NCI-H2196 treated with DMSO at 0.1 percent for 48 hours (cell line): ENCODE data around the gene TYW3.
A peak's percentile ranks its signal among the peaks of the same experiment; 100 is the strongest.

ENCODE experiments used
- DNase-seq: peaks from one replicate; lab custom pipeline; 2025; ENCODE audit not compliant: unreplicated experiment; lab: John Stamatoyannopoulos, UW

Gene TYW3, protein sequence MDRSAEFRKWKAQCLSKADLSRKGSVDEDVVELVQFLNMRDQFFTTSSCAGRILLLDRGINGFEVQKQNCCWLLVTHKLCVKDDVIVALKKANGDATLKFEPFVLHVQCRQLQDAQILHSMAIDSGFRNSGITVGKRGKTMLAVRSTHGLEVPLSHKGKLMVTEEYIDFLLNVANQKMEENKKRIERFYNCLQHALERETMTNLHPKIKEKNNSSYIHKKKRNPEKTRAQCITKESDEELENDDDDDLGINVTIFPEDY

DNA sequence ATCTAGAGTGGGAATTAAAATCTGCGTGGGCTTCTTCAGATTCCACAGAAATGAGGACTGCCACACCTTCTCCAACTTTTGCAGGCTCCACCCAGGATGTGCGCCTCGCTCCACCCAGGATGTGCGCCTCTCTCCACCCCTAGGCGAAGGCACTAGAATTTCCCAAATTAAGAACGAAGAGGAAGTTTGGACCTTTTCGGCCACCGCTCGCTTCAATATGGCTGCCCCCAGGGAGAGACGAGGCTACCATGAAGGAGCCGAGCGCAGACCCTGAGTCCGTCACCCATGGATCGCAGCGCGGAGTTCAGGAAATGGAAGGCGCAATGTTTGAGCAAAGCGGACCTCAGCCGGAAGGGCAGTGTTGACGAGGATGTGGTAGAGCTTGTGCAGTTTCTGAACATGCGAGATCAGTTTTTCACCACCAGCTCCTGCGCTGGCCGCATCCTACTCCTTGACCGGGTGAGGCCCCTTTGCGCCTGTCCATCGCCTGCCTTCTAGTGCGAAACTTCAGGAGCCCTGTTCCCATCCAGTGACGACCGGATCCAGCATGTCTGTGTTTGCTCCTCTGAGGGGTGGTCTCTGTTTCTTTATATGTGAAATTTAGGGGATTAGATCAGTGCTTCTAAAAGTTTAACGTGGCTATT lies at the start of gene TYW3, which contains the start of gene CRYZ:
Gene TYW3, plus strand, starts transcription at position 193 of the 644 bp plus-strand sequence. Its CDS starts 93 bp downstream, at position 286.
Gene CRYZ, minus strand, starts transcription at position 91 of the 644 bp plus-strand sequence. CDS start 8,229 bp downstream, outside the sequence.
- DNase-seq: peak; percentile 36

DNA sequence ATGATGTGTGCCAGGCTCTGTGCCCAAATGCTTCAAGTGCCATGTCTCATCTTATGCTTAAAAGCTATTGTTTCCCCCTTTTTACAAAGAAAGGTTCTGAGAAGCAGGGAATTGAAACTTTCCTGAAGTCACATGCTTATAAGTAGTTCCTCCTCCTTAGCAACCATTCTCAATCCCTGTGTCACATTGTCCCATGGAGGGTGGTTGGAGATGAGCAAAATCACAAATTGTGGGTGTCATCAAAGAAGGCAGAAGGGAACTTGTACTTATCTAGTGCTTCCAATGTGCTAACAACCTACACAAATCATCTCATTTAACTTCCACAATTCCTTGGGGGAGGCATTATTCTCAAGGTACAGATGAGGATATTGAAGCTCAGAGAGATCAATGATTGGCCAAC lies 49.3 kb upstream of the TYW3 start:
- DNase-seq: no peak

DNA sequence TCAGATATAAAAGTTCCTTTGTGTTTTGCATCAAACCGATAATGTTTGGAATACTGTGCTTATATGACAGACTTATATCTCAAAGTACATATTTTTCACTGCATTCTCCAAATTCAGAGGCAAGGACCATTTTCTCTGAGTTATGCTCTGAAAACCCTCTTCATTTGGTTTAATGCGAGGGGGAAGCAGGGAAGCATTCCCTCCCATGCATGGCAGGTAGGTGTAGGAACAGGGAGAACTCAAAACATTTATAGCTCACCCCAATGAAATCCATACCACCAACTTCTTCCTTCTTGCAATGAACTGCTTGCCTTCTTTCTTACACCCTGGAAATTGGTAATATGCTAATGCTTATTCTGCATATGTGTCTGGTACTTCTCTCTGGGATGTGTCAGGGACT lies 48.7 kb upstream of the TYW3 start:
- DNase-seq: no peak

DNA sequence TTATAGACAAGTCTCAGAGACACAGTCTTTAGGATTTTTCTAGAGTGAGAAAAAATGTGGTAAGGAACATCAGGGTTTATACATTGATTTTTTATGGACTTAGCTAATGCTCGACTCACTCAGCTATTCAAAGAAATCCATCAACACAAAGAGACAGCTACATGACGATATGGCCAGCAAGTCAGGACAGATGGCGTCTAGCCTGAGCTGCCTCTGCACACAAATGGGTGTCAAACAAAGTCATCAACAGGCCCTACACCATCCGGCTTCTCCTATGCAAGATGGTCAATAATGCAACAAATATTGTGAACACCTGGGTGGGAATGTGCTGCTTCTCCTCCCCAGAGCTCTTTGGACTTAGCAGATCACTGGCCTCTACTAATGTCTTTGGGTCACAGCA lies 46.0 kb upstream of the TYW3 start:
- no peak for DNase-seq

DNA sequence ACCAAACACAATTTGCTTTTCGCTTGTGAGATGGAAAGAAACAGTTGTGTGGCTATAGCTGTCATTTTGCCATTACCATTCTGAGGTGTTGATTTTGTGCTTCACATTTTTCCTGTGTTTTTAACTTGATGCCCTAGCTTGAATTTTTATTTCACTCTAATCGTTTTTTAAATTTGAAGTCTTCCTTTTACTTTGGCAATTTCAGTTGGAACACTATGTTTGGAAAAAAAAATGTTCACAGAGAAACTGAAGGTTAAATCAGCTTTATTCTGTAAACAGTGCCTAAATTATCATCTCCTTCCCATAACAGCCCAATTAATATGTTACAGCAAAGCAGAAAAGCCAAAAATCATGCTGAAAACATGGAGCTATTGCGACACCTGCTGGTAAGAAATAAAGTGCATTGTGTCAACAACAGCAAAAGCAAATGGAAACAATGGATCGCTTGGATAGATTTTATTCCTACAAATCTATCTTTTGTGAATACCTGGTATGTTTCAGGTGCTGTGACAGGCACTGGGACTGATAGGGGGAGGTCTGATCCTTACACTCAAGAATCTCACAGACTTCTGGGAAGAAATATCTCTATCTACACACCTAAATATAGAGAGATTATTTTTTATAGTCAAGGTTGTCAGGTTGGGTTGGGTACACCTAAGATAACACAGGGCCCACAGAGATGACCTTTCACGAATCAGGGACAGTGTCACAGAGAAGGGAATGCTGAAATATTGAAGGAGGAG lies 43.2 kb upstream of the TYW3 start:
- peak; percentile 21 for DNase-seq

DNA sequence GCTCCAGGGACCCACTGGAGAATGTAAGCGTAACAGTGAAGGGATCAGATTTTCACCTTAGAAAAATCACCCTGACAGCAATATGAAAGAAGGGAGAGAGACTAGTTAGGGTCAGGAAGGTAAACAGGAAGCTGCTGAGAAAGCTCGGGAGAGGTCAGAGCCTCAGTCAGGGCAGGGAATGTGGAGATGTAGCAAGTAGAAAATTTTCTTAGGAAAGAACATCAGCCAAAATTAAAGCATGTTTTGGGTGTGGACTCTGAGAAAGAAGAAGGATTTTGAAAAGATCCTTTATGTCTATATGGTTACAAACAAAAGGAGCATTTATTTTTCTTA lies 42.6 kb upstream of the TYW3 start:
- no peak for DNase-seq

DNA sequence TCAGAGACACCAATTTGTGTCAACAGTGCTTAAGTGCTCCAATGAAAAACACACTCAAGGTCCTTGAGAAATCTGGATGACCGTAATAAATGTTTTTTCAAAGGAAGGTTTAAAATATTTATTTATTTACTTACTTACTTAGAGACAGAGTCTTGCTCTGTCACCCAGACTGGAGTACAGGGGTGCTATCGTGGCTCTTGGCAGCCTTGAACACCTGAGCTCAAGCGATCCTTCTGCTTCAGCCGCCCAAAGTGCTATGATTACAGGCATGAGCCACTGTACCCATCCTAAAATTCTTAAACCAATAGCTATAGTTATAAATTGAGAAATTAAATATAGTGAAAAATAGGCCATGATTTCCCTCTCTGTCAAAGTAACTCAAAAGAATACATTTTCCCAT lies 42.0 kb upstream of the TYW3 start:
- no peak for DNase-seq

DNA sequence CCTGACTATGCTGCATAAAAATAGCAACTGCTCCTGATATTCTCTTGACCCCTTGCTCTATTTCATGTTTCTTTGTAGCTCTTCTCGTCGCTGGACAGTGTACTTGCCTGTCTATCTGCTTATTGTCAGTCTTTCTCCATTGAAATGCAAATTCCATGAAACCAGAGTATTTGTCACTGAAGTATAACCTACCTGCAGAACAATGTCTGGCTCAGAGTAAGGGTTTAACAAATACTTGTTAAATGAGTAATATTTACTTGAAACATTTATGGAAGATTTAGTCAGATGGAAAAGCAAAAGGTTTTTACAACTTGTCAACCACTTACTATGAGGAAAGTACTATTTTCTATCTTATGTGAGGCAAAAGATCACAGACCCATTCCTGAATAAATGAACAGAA lies 39.5 kb upstream of the TYW3 start:
- DNase-seq: no peak

DNA sequence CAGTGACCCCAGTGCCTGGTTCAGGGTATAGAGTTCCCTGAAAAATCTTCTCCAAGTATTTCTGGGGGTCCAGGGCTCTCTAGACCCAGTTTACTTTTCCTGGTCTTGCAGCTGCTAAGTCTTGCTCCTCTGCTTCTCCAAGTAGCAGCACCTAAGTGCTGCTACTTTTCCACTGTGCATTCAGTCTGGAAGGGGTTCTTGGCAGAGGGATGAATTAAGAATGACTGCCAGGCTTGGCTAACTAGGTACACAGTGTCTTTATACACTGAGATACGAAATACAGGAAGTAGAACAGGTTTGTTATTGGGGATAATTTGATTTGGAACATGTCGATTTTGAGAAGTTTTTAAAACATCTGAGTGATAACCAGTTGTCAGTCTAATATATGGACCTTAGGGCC lies 35.1 kb upstream of the TYW3 start:
- no peak for DNase-seq

DNA sequence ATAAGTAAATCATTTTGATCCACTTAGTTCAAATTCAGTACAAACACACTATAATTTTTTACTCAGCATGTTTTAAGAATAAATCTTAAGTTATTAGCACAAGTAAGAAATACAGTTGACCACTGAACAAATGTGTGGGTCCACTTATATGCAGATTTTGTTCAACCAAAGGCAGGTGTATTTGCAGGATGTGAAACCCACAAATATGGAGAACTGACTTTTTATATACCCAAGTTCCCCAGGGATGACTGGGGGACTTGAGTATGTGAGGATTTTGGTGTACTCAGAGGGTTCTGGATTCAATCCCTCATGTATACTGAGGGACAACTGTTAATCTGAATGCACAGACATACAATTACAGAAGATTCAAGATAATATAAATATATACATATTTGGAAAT lies 33.6 kb upstream of the TYW3 start:
- DNase-seq: no peak

DNA sequence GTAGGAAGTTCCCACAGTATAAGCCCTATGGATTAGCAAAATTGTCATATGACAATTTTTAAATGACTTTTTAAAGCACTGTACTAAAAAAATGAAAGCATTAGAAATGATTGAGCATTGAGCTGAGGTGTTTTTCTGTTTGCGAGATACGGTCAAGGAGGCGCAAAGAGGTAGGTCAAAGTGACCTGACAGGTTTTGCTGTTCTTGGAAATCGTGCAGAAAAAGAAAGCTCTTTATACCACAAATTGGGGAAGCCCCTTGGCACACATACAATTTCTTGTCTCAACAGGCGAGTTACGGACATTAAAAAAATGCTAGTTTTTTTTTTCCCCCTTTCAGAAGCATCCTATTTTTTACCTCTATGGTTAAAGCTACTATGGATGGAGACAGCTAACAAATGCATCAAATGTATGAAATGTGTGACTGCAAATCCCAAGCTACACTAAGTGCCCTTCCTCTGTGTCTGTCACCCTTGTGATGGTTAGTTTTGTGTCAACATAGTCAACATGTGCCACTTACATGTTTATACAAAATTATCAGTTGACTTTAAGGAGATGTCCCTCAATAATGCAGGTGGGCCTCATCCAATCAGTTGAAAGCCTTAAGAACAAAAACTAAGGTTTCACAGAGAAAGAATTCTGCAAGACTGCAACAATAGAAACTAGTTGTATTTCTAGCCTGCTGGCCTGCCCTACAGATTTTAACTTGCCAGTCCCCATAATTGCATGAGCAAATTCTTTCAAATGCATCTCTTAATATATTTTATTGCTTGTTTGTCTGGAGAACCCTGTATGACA lies 29.4 kb upstream of the TYW3 start:
- DNase-seq: no peak

DNA sequence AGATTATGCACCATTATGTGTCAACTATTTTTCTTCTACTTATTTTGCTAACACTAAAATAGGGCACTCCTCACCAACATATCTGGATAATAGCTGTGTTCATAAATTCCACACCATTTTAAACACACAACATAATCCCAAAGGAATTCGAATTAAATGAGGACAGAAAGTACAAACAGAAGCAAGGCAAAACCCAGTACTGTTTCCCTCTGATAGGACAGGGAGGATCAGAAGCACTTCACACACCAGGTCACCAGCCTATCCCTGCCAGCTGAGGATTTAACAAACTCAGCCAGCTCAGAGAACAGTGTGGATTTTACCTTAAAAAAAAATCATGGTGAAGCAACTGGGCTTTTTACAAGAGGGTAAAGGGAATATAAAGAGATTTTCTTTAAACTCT lies 20.1 kb upstream of the TYW3 start:
- no peak for DNase-seq

DNA sequence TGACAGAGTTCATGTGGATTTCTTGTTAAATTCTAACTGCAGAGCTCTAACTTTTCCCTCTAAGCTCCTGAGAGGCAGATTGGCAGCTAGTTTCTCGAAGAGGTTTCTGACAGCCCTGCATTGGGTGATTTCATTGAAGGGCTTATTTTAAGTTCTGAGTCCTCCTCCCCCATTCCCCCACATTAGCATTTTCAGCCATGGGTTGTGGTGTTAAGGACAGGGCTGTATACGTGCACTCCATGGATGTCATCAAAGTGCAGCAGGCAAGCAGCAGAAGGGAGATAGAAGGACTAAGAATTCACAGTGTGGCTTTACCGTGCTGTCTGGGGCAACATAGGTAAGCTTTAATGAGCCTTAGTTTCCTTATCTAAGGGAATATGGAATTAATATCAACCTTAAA lies 19.1 kb upstream of the TYW3 start:
- no peak for DNase-seq

DNA sequence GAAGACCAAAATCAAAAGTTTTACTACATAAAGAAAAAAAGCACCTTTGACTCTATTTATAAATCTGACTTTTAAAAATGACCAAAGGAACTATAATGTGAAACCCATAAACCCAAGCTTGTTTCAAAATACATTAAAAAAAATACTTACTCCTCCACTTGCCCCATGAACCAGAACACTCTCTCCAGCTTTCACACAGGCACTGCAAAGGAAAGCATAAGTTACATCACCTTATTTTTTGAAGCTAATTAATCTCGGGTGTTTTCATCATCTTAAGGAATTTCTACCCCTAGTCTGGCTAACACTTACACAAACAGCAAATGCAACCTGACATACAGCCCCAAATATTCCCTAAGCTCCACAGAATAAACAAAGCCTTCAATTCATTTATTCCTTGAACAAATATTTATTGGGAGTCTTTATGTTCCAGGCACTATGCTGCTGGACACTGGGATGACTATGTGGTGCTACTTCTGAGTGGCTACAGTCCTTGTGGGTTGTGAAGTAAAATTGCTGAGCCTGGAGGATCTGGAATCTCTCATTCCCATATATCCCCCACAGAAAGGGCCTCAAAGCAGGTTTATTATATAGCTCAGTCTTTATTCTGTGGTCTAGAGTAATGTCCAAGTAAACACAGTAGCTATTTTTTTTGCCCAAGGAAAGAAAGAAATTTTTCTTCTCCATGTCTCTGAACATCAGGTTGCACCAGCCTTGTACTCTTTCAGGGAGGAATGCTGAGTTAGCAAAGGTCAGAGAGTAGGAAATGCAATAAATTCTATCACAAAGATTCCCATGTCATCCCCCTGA lies 18.3 kb upstream of the TYW3 start:
- DNase-seq: no peak

DNA sequence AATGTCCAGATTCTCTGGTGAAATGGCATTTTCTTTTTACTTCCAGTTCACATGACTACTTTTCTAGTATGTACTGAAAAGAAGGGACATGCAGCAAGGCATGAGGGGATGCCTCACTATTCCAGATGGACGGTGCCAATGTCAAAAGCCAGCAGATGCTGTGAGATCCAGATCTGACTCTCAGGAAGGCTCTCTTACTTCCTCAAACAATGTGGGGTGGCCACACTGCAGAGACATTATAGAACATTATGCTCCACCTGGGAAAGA lies 17.8 kb upstream of the TYW3 start:
- DNase-seq: no peak

DNA sequence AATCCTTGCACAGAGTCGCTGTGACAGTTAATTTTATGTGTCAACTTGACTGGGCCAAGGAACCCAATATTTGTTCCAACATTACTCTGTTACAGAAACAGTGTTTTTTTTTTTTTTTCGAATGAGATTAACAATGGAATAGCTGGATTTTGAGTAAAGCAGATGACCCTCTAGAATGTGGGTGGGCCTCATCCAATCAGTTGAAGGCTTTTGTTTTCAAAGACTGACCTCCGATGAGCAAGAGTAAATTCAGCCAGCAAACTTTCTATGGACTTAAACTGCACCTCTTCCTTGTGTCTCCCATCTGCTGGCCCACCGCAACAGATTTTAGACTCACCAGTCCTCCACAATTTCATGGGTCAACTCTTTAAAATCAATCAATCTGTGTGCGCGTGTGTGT lies 17.1 kb upstream of the TYW3 start:
- DNase-seq: no peak

DNA sequence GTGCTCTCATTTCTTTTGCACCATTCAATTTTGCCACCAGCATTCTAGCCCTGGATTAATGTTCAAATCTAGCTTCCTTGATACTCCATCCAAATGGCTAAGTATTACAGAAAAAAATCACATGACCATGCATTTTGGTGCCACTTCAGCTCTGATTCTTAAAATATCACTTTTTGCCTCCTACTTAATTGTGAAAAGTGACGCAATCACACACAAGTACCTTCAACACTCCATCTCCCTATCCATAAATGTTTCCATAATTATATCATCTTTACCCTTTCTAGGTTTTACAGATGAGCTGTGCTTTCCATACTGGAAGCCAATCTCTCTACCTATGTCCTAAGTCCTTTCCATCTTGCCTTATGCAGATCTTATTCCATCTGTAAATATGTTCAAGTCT lies 16.1 kb upstream of the TYW3 start:
- DNase-seq: no peak

DNA sequence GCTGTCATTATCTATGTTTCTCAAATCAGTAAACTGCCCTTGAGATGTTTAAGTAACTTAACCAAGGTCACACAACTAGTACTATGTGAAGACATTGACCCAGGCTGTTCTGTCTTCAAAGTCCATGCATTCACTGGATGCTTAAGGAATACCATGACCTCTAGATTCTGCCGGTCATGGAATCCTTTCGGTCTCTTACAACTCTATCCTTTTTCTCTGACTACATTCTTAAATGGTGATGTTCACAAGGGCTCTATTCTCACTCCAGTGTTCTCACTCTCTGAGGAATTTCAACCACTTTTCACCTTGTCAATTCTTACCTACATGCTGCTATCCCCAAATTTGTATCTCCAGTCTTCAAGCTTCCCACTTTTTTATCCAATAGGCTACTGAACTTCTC lies 15.3 kb upstream of the TYW3 start:
- no peak for DNase-seq

DNA sequence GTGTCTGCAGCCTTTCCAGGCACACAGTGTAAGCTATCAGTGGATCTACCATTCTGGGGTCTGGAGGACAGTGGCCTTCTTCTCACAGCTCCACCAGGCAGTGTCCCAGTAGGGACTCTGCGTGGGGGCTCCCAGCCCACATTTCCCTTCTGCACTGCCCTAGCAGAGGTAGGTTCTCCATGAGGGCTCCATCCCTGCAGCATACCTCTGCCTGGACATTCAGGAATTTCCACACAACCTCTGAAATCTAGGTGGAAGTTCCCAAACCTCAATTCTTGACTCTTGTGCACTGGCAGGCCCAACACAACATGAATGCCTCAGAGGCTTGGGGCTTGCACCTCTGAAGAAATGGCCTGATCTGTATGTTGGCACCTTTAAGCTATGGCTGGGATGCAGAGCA lies 6.9 kb upstream of the TYW3 start:
- DNase-seq: no peak

DNA sequence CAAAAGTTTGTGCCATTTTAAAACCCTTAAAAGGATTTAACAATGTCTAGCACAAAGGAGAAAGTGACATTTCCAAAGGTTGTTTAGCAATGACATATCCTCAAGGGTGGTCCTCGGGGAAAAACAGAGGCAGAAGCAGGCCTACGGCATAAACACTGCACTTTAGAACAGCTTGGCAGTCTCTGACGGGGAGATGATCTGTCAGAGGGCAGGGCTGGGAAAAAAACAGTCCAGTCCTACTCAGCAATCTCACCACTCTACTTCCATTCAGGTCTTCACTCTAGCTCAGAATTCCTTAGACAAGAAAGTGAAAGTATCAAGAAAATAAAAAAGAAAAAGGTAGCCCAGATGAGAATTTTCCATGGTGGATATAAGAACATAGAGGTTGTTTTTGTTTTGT lies 4.2 kb upstream of the TYW3 start:
- no peak for DNase-seq
